ENCODE measurements around the gene HCFC2. TPM values are rescaled to one million over a fixed set of nuclear protein-coding genes. Genes with fewer than 3 reads are reported as not detected.

HCFC2 gene
- polyA plus RNA-seq, 1 of the 3 experiments (the other 2 are of a cell fraction): 5.2 TPM

GRCh38 chr12:104083769-104084475, 19.6 kb downstream of the HCFC2 start:
- Histone ChIP-seq H3K27me3 (ENCODE audit: insufficient read depth) (no peaks in the 10 kb centered on the region), H4K20me1 (ENCODE audit: insufficient read depth) (no peaks in the 10 kb centered on the region), H3F3A (replicated peaks; ENCODE audit: insufficient read depth) (peaks cover 9% of the 10 kb centered on the region), H3K36me3 (replicated peaks in 1 of 2; ENCODE audit: control insufficient read depth in 1 of 2, insufficient read depth in 2 of 2, low read length in 1 of 2) (peaks cover 58 to 63% of the 10 kb centered on the region in 2 experiments), H3K4me2 (no peak overlapping the region), H3K79me2 (ENCODE audit: insufficient read depth) (no peaks in the 10 kb centered on the region), H3K9me2 (no peaks in the 10 kb centered on the region), H3K4me1 (ENCODE audit: control insufficient read depth in 1 of 2, insufficient read depth in 2 of 2, low read depth in 1 of 2, low read length in 1 of 2) (no peaks in the 10 kb centered on the region), H3K9me3 (no peaks in the 10 kb centered on the region), H3K9ac (no peak overlapping the region), H2AFZ (ENCODE audit: low read depth) (no peak overlapping the region), H3K27ac (ENCODE audit: low read depth in 2 of 2, low read length in 1 of 2) (no peak overlapping the region), H3K4me3 (ENCODE audit: low read depth in 2 of 2, low read length in 1 of 2) (no peak overlapping the region)
- WGBS (ENCODE audit: low lambda C conversion rate): 94% methylated on average over 8 of the region's 8 CpGs
- CTCF ChIA-PET: interaction anchor here (0.7 to 5.1 kb wide), 2 partner anchors 9 to 25 kb away, joined by 3 to 24 read pairs; no protein-coding TSS in a partner anchor
- no peak for DNase-seq
- no peak for TF ChIP-seq USF2 (IDR thresholded peaks at IDR 0.05; ENCODE audit: borderline replicate concordance, low read depth, low read length)
- no peak for TF ChIP-seq NRF1 (IDR thresholded peaks at IDR 0.05; ENCODE audit: low read depth, low read length)
- no peak for TF ChIP-seq MAX (IDR thresholded peaks at IDR 0.05; ENCODE audit: low read depth)
- no peak for TF ChIP-seq FOXJ3 (CRISPR knock-in tag; IDR thresholded peaks at IDR 0.05)
- no peak for TF ChIP-seq REST (IDR thresholded peaks at IDR 0.05; ENCODE audit: low read depth, low read length)
- POLR2A ChIA-PET: no interaction called here

DNA sequence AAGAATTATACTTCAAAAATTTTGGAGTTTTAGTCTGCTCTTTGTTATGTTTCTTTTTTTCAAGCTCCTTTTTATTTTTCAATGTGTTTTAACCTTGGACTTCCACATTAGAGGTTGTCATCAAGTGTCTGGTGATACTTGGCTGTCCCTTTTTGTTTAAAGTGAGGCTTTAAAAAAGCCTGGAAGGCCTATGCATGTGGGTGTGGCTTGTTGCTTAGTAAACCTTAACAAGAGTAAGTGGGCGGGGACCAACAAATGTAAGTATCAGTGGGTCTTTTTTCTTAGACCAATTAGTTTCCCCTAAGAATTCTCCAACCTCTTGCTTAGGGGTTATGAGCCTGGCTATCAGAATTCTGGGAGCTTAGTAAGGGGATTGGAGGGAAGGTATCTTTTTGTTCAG, 26.4 kb downstream of the HCFC2 start:
- POLR2A ChIA-PET: no interaction called here
- no peak for TF ChIP-seq RXRA (IDR thresholded peaks at IDR 0.05; ENCODE audit: borderline replicate concordance, low read depth)
- TF ChIP-seq RCOR1 (IDR thresholded peaks at IDR 0.05; ENCODE audit: low read length): no peak
- no peak for TF ChIP-seq YY1 (IDR thresholded peaks at IDR 0.05; ENCODE audit: low read depth)
- no peak for TF ChIP-seq EP300 (IDR thresholded peaks at IDR 0.05; ENCODE audit: borderline replicate concordance in 1 of 2, low read depth in 1 of 2, low read length in 1 of 2)
- TF ChIP-seq RAD21 (IDR thresholded peaks at IDR 0.05; ENCODE audit: low read length): no peak
- no peak for TF ChIP-seq SMC3 (IDR thresholded peaks at IDR 0.05; ENCODE audit: low read depth, low read length)
- TF ChIP-seq TAF1 (IDR thresholded peaks at IDR 0.05; ENCODE audit: borderline replicate concordance, low read depth, low read length): no peak
- no peak for TF ChIP-seq NFIC (IDR thresholded peaks at IDR 0.05; ENCODE audit: borderline replicate concordance)
- TF ChIP-seq, protein P1, sequence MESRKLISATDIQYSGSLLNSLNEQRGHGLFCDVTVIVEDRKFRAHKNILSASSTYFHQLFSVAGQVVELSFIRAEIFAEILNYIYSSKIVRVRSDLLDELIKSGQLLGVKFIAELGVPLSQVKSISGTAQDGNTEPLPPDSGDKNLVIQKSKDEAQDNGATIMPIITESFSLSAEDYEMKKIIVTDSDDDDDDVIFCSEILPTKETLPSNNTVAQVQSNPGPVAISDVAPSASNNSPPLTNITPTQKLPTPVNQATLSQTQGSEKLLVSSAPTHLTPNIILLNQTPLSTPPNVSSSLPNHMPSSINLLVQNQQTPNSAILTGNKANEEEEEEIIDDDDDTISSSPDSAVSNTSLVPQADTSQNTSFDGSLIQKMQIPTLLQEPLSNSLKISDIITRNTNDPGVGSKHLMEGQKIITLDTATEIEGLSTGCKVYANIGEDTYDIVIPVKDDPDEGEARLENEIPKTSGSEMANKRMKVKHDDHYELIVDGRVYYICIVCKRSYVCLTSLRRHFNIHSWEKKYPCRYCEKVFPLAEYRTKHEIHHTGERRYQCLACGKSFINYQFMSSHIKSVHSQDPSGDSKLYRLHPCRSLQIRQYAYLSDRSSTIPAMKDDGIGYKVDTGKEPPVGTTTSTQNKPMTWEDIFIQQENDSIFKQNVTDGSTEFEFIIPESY (IDR thresholded peaks at IDR 0.05; ENCODE audit: borderline replicate concordance, low read depth): no peak
- TF ChIP-seq GABPA (IDR thresholded peaks at IDR 0.05; ENCODE audit: low read depth): no peak
- TF ChIP-seq MEF2A (IDR thresholded peaks at IDR 0.05; ENCODE audit: borderline replicate concordance, low read depth): no peak
- TF ChIP-seq CHD2 (IDR thresholded peaks at IDR 0.05; ENCODE audit: low read length, partially characterized antibody): no peak
- TF ChIP-seq NRF1 (IDR thresholded peaks at IDR 0.05; ENCODE audit: low read depth, low read length): no peak
- TF ChIP-seq POLR2AphosphoS5 (IDR thresholded peaks at IDR 0.05; ENCODE audit: low read depth, low read length): no peak
- TF ChIP-seq FOXM1 (IDR thresholded peaks at IDR 0.05; ENCODE audit: low read depth): no peak
- TF ChIP-seq PBX3 (IDR thresholded peaks at IDR 0.05): no peak

More for the DNA sequence above, 26.4 kb downstream of the HCFC2 start:
- Histone ChIP-seq H3K4me3 (ENCODE audit: low read depth in 2 of 2, low read length in 1 of 2) (no peak overlapping the region), H3K79me2 (ENCODE audit: insufficient read depth) (no peaks in the 10 kb centered on the region), H2AFZ (ENCODE audit: low read depth) (no peak overlapping the region), H4K20me1 (ENCODE audit: insufficient read depth) (no peaks in the 10 kb centered on the region), H3K9me2 (no peaks in the 10 kb centered on the region), H3K9ac (no peak overlapping the region), H3K27ac (ENCODE audit: low read depth in 2 of 2, low read length in 1 of 2) (no peak overlapping the region), H3K36me3 (replicated peaks in 1 of 2; ENCODE audit: control insufficient read depth in 1 of 2, insufficient read depth in 2 of 2, low read length in 1 of 2) (peaks cover 63 to 66% of the 10 kb centered on the region in 2 experiments), H3K27me3 (ENCODE audit: insufficient read depth) (no peaks in the 10 kb centered on the region), H3K4me1 (ENCODE audit: control insufficient read depth in 1 of 2, insufficient read depth in 2 of 2, low read depth in 1 of 2, low read length in 1 of 2) (no peaks in the 10 kb centered on the region), H3K9me3 (no peaks in the 10 kb centered on the region), H3F3A (replicated peaks; ENCODE audit: insufficient read depth) (peaks cover 2% of the 10 kb centered on the region), H3K4me2 (no peak overlapping the region)
- WGBS (ENCODE audit: low lambda C conversion rate): 100% methylated on average over 1 of the region's 1 CpG
- CTCF ChIA-PET: interaction anchor here (3.5 kb wide), 1 partner anchor 18 kb away, joined by 21 read pairs; no protein-coding TSS in a partner anchor
- no peak for DNase-seq
